ENCODE data around the gene TNFSF15.

DNA sequence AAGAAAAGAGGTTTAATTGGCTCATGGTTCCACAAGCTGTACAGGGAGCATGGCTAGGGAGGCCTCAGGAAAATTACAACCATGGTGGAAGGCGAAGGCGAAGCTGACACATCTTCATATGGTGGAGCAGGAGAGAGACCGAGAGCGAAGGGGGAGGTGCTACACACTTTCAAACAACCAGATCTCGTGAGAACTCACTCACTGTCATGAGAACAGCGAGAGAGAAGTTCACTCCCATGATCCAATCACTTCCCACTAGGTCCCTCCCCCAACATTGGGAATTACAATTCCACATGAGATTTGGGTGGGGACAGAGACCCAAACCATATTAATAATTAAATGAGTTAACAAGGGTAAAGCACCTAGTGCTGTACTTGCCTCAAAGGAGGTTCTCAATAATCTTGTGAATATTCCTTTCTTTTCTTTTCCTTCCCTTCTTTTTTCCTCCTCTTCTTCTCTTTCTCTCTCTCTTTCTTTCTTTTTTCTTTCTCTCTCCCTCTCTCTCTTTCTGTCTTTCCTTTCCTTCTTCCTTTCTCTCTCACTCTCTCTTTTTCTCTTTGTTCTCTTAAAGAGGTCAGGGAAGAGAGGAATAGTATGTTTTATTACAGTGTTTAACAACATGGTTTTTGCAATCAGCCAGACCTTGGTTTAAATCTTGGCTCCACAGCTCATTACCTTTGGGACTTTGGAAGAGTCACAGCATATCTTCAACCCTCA lies 29.0 kb downstream of the TNFSF15 start:
- TF ChIP-seq CTCF (conservative IDR thresholded peaks at IDR 0.05; ENCODE audit: low read depth, low read length) (no peak), POLR2A (IDR thresholded peaks at IDR 0.05; ENCODE audit: low read depth, low read length) (no peak), BHLHE40 (IDR thresholded peaks at IDR 0.05; ENCODE audit: low read depth, low read length) (no peak), RFX5 (IDR thresholded peaks at IDR 0.05; ENCODE audit: low read depth, low read length) (no peak), MAZ (IDR thresholded peaks at IDR 0.05; ENCODE audit: borderline replicate concordance, low read depth, low read length) (no peak), USF2 (IDR thresholded peaks at IDR 0.05; ENCODE audit: low read depth, low read length) (no peak), CEBPB (IDR thresholded peaks at IDR 0.05; ENCODE audit: low read depth, low read length) (no peak), SMC3 (IDR thresholded peaks at IDR 0.05; ENCODE audit: low read depth, low read length) (no peak), MAFK (IDR thresholded peaks at IDR 0.05; ENCODE audit: low read depth, low read length) (no peak), RAD21 (IDR thresholded peaks at IDR 0.05; ENCODE audit: low read length) (no peak), FOS (IDR thresholded peaks at IDR 0.05; ENCODE audit: low read depth, low read length) (no peak), RCOR1 (IDR thresholded peaks at IDR 0.05; ENCODE audit: insufficient replicate concordance, low read length) (no peak)
- TF ChIP-seq, protein P1, sequence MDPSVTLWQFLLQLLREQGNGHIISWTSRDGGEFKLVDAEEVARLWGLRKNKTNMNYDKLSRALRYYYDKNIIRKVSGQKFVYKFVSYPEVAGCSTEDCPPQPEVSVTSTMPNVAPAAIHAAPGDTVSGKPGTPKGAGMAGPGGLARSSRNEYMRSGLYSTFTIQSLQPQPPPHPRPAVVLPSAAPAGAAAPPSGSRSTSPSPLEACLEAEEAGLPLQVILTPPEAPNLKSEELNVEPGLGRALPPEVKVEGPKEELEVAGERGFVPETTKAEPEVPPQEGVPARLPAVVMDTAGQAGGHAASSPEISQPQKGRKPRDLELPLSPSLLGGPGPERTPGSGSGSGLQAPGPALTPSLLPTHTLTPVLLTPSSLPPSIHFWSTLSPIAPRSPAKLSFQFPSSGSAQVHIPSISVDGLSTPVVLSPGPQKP (IDR thresholded peaks at IDR 0.05; ENCODE audit: borderline replicate concordance, low read depth, low read length): no peak

All from IMR-90 (cell line).